Thyroid gland (tissue), 4 donors: ENCODE data around the gene RPGRIP1L. TPM values are rescaled to one million over a fixed set of nuclear protein-coding genes. Genes with fewer than 3 reads are reported as not detected.
"Not testable (repeated sequence)": the region's sequence is repeated elsewhere in the genome, so short reads cannot be mapped to it uniquely, and the experiment has no call there.

Source experiments
- DNase-seq, 2 donors: peaks; one replicate each; pipeline ENCODE4 v3.0.0-alpha.2; 2019
- H3K27ac ChIP-seq, 3 donors: fragments of 200-600 bp; sonication (generic); 1 replicate in 2 of 3; 2 replicates in 1 of 3; pipeline ENCODE4 v1.5.1; 2016 to 2019; ENCODE audit warnings: mild to moderate bottlenecking in 1 of 3, moderate library complexity in 1 of 3
- H3K27me3 ChIP-seq: fragments of 200-600 bp; sonication (generic); one replicate; pipeline ENCODE4 v1.5.1; 2019
- H3K36me3 ChIP-seq, 2 donors: fragments of 200-600 bp; sonication (generic); one replicate each; pipeline ENCODE4 v1.5.1; 2016 to 2019
- H3K4me1 ChIP-seq, 2 donors: fragments of 200-600 bp; sonication (generic); one replicate each; pipeline ENCODE4 v1.5.1; 2017 to 2019
- H3K4me3 ChIP-seq, 3 donors: fragments of 200-600 bp; sonication (generic); replicated peaks in 1 of 3; 1 replicate in 2 of 3; 2 replicates in 1 of 3; pipeline ENCODE4 v1.5.1; 2016; ENCODE audit warnings: mild to moderate bottlenecking in 1 of 3
- H3K9me3 ChIP-seq: fragments of 200-600 bp; sonication (generic); one replicate; pipeline ENCODE4 v1.5.1; 2017
- CTCF ChIP-seq, 6 experiments: fragments of 200-600 bp in 3 of 6; fragments of 450-650 bp in 3 of 6; sonication (generic) in 3 of 6; IDR thresholded peaks; one replicate each; pipeline ENCODE4 v1.5.1; 2016 to 2019; ENCODE audit warnings: antibody characterized with exemption in 6 of 6, mild to moderate bottlenecking in 2 of 6, inconsistent platforms in 1 of 6, moderate library complexity in 1 of 6
- POLR2A ChIP-seq, 2 donors: fragments of 450-650 bp; IDR thresholded peaks; one replicate each; pipeline ENCODE4 v1.6.1; 2017; ENCODE audit warnings: antibody characterized with exemption in 2 of 2, mild to moderate bottlenecking in 2 of 2, moderate library complexity in 1 of 2
- WGBS, 2 donors: methylation state at CpG; one replicate each; pipeline ENCODE4 v1.1.5; 2017; 5-methylcytosine and 5-hydroxymethylcytosine counted together
- intact Hi-C: fragments of 100-400 bp; cut with DNase I; formaldehyde crosslinking; loops from one replicate; pipeline ENCODE4 v1.15.1; 2023
- total RNA-seq, 4 donors: library from RNA; depleted of rRNA; stranded (reverse); fragments of >200 nt; gene quantifications; one replicate each; pipeline ENCODE4 v1.2.3, GENCODE V29; 2016

RPGRIP1L gene
- total RNA-seq, 4 donors from 2014 or later: 7.3 to 14.5 (median 11.0) TPM

DNA sequence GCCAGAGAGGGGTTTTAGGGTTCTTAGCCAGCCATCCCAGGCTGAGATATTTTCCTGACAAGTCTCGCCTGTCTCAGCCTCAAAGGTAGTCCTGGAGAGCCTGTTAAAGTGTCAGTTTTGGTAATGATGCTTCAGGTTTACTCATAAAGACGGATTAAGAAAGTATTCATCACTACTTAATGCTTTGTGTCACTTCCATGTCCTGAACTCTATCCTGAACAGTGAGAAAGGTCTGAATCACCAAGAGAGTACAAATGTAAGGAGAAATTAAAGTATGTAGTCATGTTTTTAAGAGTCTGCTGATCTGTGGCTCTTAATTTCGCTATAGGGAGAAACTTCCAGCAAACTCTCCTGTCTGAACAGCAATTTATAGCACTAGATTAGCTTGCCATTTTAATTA is 14.0 kb downstream of the RPGRIP1L start:
- Histone ChIP-seq H3K4me1 (no peaks in the 10 kb centered on the region), H3K9me3 (no peaks in the 10 kb centered on the region), H3K4me3 (no peak overlapping the region), H3K27me3 (no peaks in the 10 kb centered on the region), H3K36me3 (peaks cover 3 to 6% of the 10 kb centered on the region in 2 donors), H3K27ac (no peak overlapping the region)
- no peak for DNase-seq
- TF ChIP-seq CTCF (IDR thresholded peaks at IDR 0.05) (no peak), POLR2A (IDR thresholded peaks at IDR 0.05) (no peak)
- intact Hi-C loops: no loop called here
- WGBS, 2 donors: 94 to 97% methylated on average over 3 of the region's 3 CpGs

DNA sequence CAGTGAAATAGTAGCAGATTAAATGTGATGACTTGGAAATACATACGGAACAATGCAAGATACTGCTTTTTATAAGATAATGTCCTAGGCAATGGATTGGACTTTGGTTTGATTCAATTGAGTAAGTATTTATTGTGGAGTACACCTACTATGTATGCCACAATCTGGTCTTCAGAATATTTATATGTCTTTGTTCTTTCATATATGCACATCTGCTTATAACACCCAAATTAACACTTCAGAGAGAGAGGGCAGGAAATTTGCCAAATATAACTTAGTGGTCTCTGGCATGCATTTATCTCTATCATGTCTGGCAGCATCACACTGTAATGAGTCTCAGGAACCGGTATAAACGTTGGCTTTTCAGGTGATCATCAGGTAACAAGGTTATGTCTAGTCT is 16.9 kb downstream of the RPGRIP1L start:
- intact Hi-C loops: no loop called here
- TF ChIP-seq POLR2A (IDR thresholded peaks at IDR 0.05) (no peak), CTCF (IDR thresholded peaks at IDR 0.05) (no peak)
- Histone ChIP-seq H3K36me3 (peaks cover 3 to 6% of the 10 kb centered on the region in 2 donors), H3K4me1 (no peaks in the 10 kb centered on the region), H3K27ac (no peak overlapping the region), H3K27me3 (no peaks in the 10 kb centered on the region), H3K4me3 (no peak overlapping the region), H3K9me3 (no peaks in the 10 kb centered on the region)
- no peak for DNase-seq
- WGBS, 2 donors: 85 to 95% methylated on average over 3 of the region's 3 CpGs

DNA sequence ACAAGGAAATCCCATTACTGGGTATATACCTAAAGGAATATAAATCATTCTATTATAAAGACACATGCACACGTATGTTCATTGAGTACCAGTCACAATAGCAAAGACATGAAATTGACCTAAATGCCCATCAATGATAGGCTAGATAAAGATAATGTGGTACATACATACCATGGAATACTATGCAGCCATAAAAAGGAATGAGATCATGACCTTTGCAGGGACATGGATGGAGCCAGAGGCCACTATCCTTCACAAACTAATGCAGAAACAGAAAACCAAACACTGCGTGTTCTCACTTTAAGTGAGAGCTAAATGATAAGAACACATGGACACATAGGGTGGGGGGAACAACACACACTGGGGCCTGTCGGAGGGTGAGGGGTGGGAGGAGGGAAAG is 18.3 kb downstream of the RPGRIP1L start:
- H3K4me1 ChIP-seq, H3K9me3 ChIP-seq, H3K27me3 ChIP-seq, H3K27ac ChIP-seq, DNase-seq, H3K4me3 ChIP-seq, intact Hi-C loops, H3K36me3 ChIP-seq: not testable (repeated sequence)
- WGBS, 2 donors: 90 to 96% methylated on average over 3 of the region's 3 CpGs

DNA sequence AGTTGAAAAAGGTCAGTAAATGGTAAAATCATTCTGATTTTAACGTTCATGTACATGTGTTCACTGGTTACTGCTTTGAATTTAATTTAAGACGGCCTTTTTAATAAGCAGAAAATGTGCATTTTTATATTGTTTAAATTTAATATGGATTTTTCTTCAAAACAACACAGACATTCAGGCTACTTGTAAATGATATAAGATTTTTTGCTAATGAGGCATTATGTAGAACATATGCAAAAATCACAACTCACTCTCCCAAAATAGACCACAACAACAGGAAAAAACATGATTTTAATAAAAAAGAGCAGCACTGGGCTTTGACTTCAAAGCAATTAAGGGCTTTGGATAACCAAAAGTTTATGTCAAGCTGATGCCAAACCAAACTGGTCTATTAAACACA is 22.3 kb downstream of the RPGRIP1L start:
- Histone ChIP-seq H3K27me3 (no peaks in the 10 kb centered on the region), H3K27ac (no peak overlapping the region), H3K36me3 (peaks cover 0 to 6% of the 10 kb centered on the region in 2 donors), H3K9me3 (no peaks in the 10 kb centered on the region), H3K4me1 (no peaks in the 10 kb centered on the region), H3K4me3 (no peak overlapping the region)
- 72 to 90% methylated on average over 2 of the region's 2 CpGs for WGBS, 2 donors
- intact Hi-C loops: no loop called here
- TF ChIP-seq POLR2A (IDR thresholded peaks at IDR 0.05): no peak
- TF ChIP-seq CTCF (IDR thresholded peaks at IDR 0.05): no peak
- DNase-seq: no peak

DNA sequence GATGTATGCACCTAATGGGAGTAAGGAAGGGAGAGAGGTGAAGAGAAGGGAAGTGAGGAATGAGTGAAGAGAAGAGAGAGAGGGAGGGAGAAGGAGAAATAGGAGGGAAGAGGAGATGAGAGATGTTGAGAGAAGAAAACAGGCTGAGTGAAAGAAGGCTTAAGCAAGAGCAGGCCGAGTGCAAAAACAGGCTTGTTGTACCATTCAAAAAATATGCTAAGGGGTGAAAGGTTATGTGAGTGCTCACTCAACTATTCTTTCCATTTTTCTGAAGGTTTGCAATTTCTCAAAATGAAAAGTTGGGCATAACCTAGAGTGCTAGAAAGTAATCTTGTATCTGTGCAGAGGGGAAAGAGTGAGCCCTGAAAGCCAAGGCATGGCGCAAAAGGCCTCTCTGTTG is 22.9 kb downstream of the RPGRIP1L start:
- Histone ChIP-seq H3K4me3 (no peak overlapping the region), H3K4me1 (no peaks in the 10 kb centered on the region), H3K27ac (no peak overlapping the region), H3K36me3 (peaks cover 0 to 6% of the 10 kb centered on the region in 2 donors), H3K9me3 (no peaks in the 10 kb centered on the region), H3K27me3 (no peaks in the 10 kb centered on the region)
- intact Hi-C loops: no loop called here
- DNase-seq: no peak
- TF ChIP-seq POLR2A (IDR thresholded peaks at IDR 0.05): no peak
- no peak for TF ChIP-seq CTCF (IDR thresholded peaks at IDR 0.05)
- WGBS, 2 donors: 89 to 93% methylated on average over 2 of the region's 2 CpGs

- no peak for DNase-seq
- TF ChIP-seq POLR2A (IDR thresholded peaks at IDR 0.05): no peak
- TF ChIP-seq CTCF (IDR thresholded peaks at IDR 0.05): no peak
- H3K36me3 ChIP-seq: no peaks in the 10 kb centered on the region
- no peaks in the 10 kb centered on the region for H3K9me3 ChIP-seq
- no peaks in the 10 kb centered on the region for H3K4me1 ChIP-seq
- no peaks in the 10 kb centered on the region for H3K27me3 ChIP-seq
- no peak overlapping the region for H3K27ac ChIP-seq
- intact Hi-C loops: no loop called here
- H3K4me3 ChIP-seq: no peak overlapping the region
Measured at GRCh38 chr16:53678756-53679343, 24.8 kb downstream of the RPGRIP1L start.
